H1 (cell line): ENCODE measurements around the gene DBF4B. TPM values are rescaled to one million over a fixed set of nuclear protein-coding genes. Genes with fewer than 3 reads are reported as not detected.

Source experiments
- CTCF ChIA-PET: fragments of 300-600 bp; sonication (Branson Sonifier 250); formaldehyde crosslinking; loops from one replicate; lab custom pipeline; 2021; ENCODE audit not compliant: partially characterized antibody; lab: Charles Lee
- POLR2A ChIA-PET: fragments of 300-600 bp; sonication (Branson Sonifier 250); formaldehyde crosslinking; loops from one replicate; lab custom pipeline; 2021; ENCODE audit warnings: inconsistent platforms; ENCODE audit not compliant: partially characterized antibody; lab: Charles Lee
- DNase-seq, 2 experiments: peaks; one replicate each; pipeline versions ENCODE4 v3.0.0 to v3.0.0-alpha.2; 2010 to 2022; ENCODE audit warnings: low spot score in 2 of 2, low read depth in 1 of 2, mixed read lengths in 1 of 2
- FAIRE-seq: peaks from 2 replicates; lab custom pipeline; 2011; peaks lifted over from hg19 to GRCh38; lab: Jason Lieb, UNC
- H2AFZ ChIP-seq: 2 replicates; pipeline ENCODE4 v1.8.1; 2012; ENCODE audit warnings: low read length, inconsistent platforms
- H2AK5ac ChIP-seq: 2 replicates; pipeline ENCODE4 v1.6.1; 2013; ENCODE audit warnings: low read depth, low read length
- H2BK120ac ChIP-seq: replicated peaks from 2 replicates; pipeline ENCODE3; 2013; ENCODE audit warnings: low read depth, low read length, inconsistent platforms
- H2BK12ac ChIP-seq: 2 replicates; pipeline ENCODE4 v1.6.1; 2013; ENCODE audit warnings: low read depth, low read length
- H2BK15ac ChIP-seq: 2 replicates; pipeline ENCODE4 v1.6.1; 2013; ENCODE audit warnings: low read length
- H2BK20ac ChIP-seq: 2 replicates; pipeline ENCODE4 v1.6.1; 2013; ENCODE audit warnings: low read length
- H2BK5ac ChIP-seq: 2 replicates; pipeline ENCODE4 v1.6.1; 2013; ENCODE audit warnings: low read depth, low read length
- H3K14ac ChIP-seq: 2 replicates; pipeline ENCODE4 v1.6.1; 2013; ENCODE audit warnings: inconsistent platforms; ENCODE audit not compliant: insufficient read length
- H3K18ac ChIP-seq: 2 replicates; pipeline ENCODE4 v1.6.1; 2013; ENCODE audit warnings: low read length; ENCODE audit errors: extremely low read depth
- H3K23ac ChIP-seq: 2 replicates; pipeline ENCODE4 v1.6.1; 2013; ENCODE audit warnings: inconsistent platforms; ENCODE audit not compliant: insufficient read length
- H3K23me2 ChIP-seq: 2 replicates; pipeline ENCODE4 v1.6.1; 2013; ENCODE audit warnings: low read depth, low read length
- H3K27ac ChIP-seq: 2 replicates; pipeline ENCODE4 v1.6.1; 2011; ENCODE audit warnings: low read depth, low read length, inconsistent platforms
- H3K27me3 ChIP-seq, 4 experiments: replicated peaks in 1 of 4; 1 replicate in 1 of 4; 2 replicates in 3 of 4; pipeline versions ENCODE4 v1.6.1 to v1.8.1; 2011 to 2013; ENCODE audit warnings: low read length in 3 of 4, mild to moderate bottlenecking in 3 of 4, inconsistent platforms in 2 of 4, mixed read lengths in 2 of 4, moderate library complexity in 1 of 4; ENCODE audit not compliant: control insufficient read depth in 3 of 4, insufficient read depth in 3 of 4; ENCODE audit errors: extremely low read depth in 1 of 4
- H3K36me3 ChIP-seq, 4 experiments: 2 replicates each; pipeline versions ENCODE4 v1.6.1 to v1.8.1; 2011 to 2013; ENCODE audit warnings: mild to moderate bottlenecking in 4 of 4, low read length in 3 of 4, moderate library complexity in 2 of 4, control low read depth in 1 of 4, inconsistent platforms in 1 of 4; ENCODE audit not compliant: insufficient read depth in 4 of 4, control insufficient read depth in 2 of 4
- H3K4ac ChIP-seq: replicated peaks from 2 replicates; pipeline ENCODE3; 2013; ENCODE audit warnings: low read length, low read depth, mixed read lengths, inconsistent platforms; ENCODE audit not compliant: insufficient read length
- H3K4me1 ChIP-seq, 4 experiments: replicated peaks in 1 of 4; 1 replicate in 1 of 4; 2 replicates in 3 of 4; pipeline versions ENCODE4 v1.6.1 to v1.8.1; 2011 to 2013; ENCODE audit warnings: low read length in 3 of 4, inconsistent platforms in 2 of 4, mixed read lengths in 1 of 4; ENCODE audit not compliant: insufficient read depth in 4 of 4, control insufficient read depth in 3 of 4
- H3K4me2 ChIP-seq, 2 experiments: 2 replicates each; pipeline versions ENCODE4 v1.6.1 to v1.8.1; 2011 to 2013; ENCODE audit warnings: low read depth in 2 of 2, low read length in 2 of 2, control low read depth in 1 of 2, inconsistent platforms in 1 of 2, mild to moderate bottlenecking in 1 of 2; ENCODE audit not compliant: insufficient read depth in 1 of 2
- H3K4me3 ChIP-seq, 4 experiments: fragments of 200-600, 300-600 bp in 1 of 4; sonication (generic), shearing (Covaris generic), sonication (Bioruptor Twin) in 1 of 4; 2 replicates each; pipeline versions ENCODE4 v1.5.1 to v1.8.1; 2011 to 2016; ENCODE audit warnings: low read length in 4 of 4, low read depth in 3 of 4, control low read depth in 2 of 4, inconsistent platforms in 2 of 4, mild to moderate bottlenecking in 2 of 4, mixed read lengths in 1 of 4, moderate library complexity in 1 of 4; ENCODE audit not compliant: insufficient read depth in 2 of 4; ENCODE audit errors: extremely low read depth in 1 of 4
- H3K56ac ChIP-seq: replicated peaks from 2 replicates; pipeline ENCODE3; 2013; ENCODE audit warnings: low read depth, mild to moderate bottlenecking, mixed read lengths, low read length, inconsistent platforms; ENCODE audit not compliant: insufficient read length
- H3K79me1 ChIP-seq: 2 replicates; pipeline ENCODE4 v1.6.1; 2013; ENCODE audit warnings: low read depth, low read length, control low read depth
- H3K79me2 ChIP-seq, 2 experiments: 2 replicates each; pipeline versions ENCODE4 v1.6.1 to v1.8.1; 2012 to 2013; ENCODE audit warnings: low read length in 2 of 2, mild to moderate bottlenecking in 2 of 2, inconsistent platforms in 1 of 2; ENCODE audit not compliant: insufficient read depth in 2 of 2, control insufficient read depth in 1 of 2
- H3K9ac ChIP-seq, 4 experiments: replicated peaks in 1 of 4; 1 replicate in 1 of 4; 2 replicates in 3 of 4; pipeline versions ENCODE4 v1.6.1 to v1.8.1; 2011 to 2013; ENCODE audit warnings: low read depth in 3 of 4, low read length in 3 of 4, control low read depth in 2 of 4, mild to moderate bottlenecking in 2 of 4, moderate library complexity in 2 of 4, inconsistent platforms in 1 of 4; ENCODE audit errors: extremely low read depth in 1 of 4
- H3K9me3 ChIP-seq, 2 experiments: 2 replicates each; pipeline versions ENCODE4 v1.6.1 to v1.8.1; 2012 to 2013; ENCODE audit warnings: mild to moderate bottlenecking in 2 of 2, moderate library complexity in 2 of 2, control low read depth in 1 of 2, inconsistent platforms in 1 of 2, low read depth in 1 of 2, low read length in 1 of 2, mixed read lengths in 1 of 2; ENCODE audit not compliant: insufficient read depth in 2 of 2
- H4K20me1 ChIP-seq, 2 experiments: replicated peaks in 1 of 2; 2 replicates each; pipeline versions ENCODE3 to v1.8.1; 2011 to 2013; ENCODE audit warnings: inconsistent platforms in 2 of 2, low read length in 2 of 2, mild to moderate bottlenecking in 1 of 2; ENCODE audit not compliant: insufficient read depth in 2 of 2, control insufficient read depth in 1 of 2
- H4K5ac ChIP-seq: 2 replicates; pipeline ENCODE4 v1.6.1; 2013; ENCODE audit warnings: low read length, low read depth, mixed read lengths, inconsistent platforms; ENCODE audit not compliant: insufficient read length
- H4K8ac ChIP-seq: 2 replicates; pipeline ENCODE4 v1.8.0; 2013; ENCODE audit warnings: mild to moderate bottlenecking, moderate library complexity, low read length, inconsistent platforms; ENCODE audit not compliant: insufficient read depth; ENCODE audit errors: extremely low read depth
- H4K91ac ChIP-seq: replicated peaks from 2 replicates; pipeline ENCODE3; 2013; ENCODE audit warnings: low read length, mixed read lengths, inconsistent platforms; ENCODE audit not compliant: insufficient read length
- GABPA ChIP-seq: IDR thresholded peaks from 2 replicates; pipeline ENCODE4 v1.6.1; 2011; ENCODE audit warnings: mild to moderate bottlenecking, low read length, moderate library complexity, borderline replicate concordance; ENCODE audit not compliant: insufficient read depth
- GTF2F1 ChIP-seq: IDR thresholded peaks from 2 replicates; pipeline ENCODE4 v1.6.1; 2012; ENCODE audit warnings: low read depth, low read length, improper control_type of control experiment, borderline replicate concordance
- KDM1A ChIP-seq: fragments of 200-600, 300-600 bp; sonication (generic); IDR thresholded peaks from 2 replicates; pipeline ENCODE4 v1.7.1; 2016; ENCODE audit warnings: mild to moderate bottlenecking, low read length, borderline replicate concordance
- POU5F1 ChIP-seq: IDR thresholded peaks from 2 replicates; pipeline ENCODE4 v1.6.1; 2011; ENCODE audit warnings: low read depth, mild to moderate bottlenecking, low read length, moderate library complexity
- RFX5 ChIP-seq: IDR thresholded peaks from 2 replicates; pipeline ENCODE4 v1.6.1; 2011; ENCODE audit warnings: low read depth, low read length, improper control_type of control experiment, borderline replicate concordance
- WGBS, 2 experiments: shearing (Covaris generic) in 1 of 2; methylation state at CpG; one replicate each; pipeline versions ENCODE4 v1.1.6 to v1.1.7; 2013 to 2015; ENCODE audit warnings: low lambda C conversion rate in 2 of 2, mixed read lengths in 2 of 2, inconsistent platforms in 1 of 2, low coverage in 1 of 2, missing lambda C conversion rate in 1 of 2; ENCODE audit not compliant: insufficient replicate concordance in 2 of 2, insufficient coverage in 1 of 2, insufficient read length in 1 of 2; ENCODE audit errors: extremely low coverage in 1 of 2, missing lambda C conversion rate in 1 of 2; 5-methylcytosine and 5-hydroxymethylcytosine counted together
- polyA plus RNA-seq, 7 experiments: library from polyadenylated mRNA; depleted of rRNA in 3 of 7; stranded (reverse) in 5 of 7; unstranded in 2 of 7; fragments of >200 nt in 5 of 7; fragments of 200-250 nt in 2 of 7; gene quantifications; 1 replicate in 5 of 7; 2 replicates in 1 of 7; 4 replicates in 1 of 7; pipeline versions ENCODE4 v1.2.1 to v1.2.3, GENCODE V29; 2011 to 2013; ENCODE audit warnings: missing spikeins in 2 of 7, mixed read lengths in 2 of 7
- total RNA-seq: library from RNA; stranded (reverse); fragmentation: NEBNext Ultra II Directional; extraction: Animal tissue kit (Norgen Biotek cat#: 25700); gene quantifications from 2 replicates; pipeline ENCODE4 v1.2.1, GENCODE V29; 2021

DBF4B gene
- total and polyA plus RNA-seq, 2 of the 8 experiments (the other 6 are each of a cell fraction or from before 2014, with no cell fraction given) = 20.2 to 26.9 TPM

DNA sequence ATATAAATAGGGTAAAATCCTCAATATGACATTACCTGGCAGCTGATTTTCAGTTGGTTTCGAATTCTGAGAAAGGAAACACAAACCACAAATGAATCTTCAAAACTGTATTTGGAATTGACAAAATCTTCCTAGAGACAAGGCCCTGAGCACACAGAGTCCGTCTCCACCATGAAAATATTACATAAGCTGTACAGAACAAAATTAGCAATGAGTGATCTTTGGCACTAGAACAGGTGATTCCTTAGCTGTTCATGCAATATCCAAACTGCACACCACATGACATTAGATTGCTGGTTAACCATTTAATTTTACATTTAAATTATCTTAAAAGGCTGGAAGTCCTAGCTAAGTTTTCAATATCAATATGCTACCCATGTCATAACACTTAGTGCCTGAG is 89.9 kb downstream of the DBF4B start:
- Histone ChIP-seq H3K18ac (no peak overlapping the region), H3K27me3 (no peaks in the 10 kb centered on the region), H3K9me3 (no peaks in the 10 kb centered on the region), H3K14ac (no peak overlapping the region), H3K4me3 (no peak overlapping the region), H2BK120ac (no peak overlapping the region), H4K91ac (no peak overlapping the region), H3K56ac (no peak overlapping the region), H2BK20ac (no peak overlapping the region), H3K23ac (no peak overlapping the region), H2BK15ac (no peak overlapping the region), H2BK12ac (no peak overlapping the region), H4K20me1 (peaks cover 0 to 8% of the 10 kb centered on the region in 2 experiments), H3K4me2 (no peak overlapping the region), H3K4ac (no peak overlapping the region), H2AFZ (no peak overlapping the region), H2BK5ac (no peak overlapping the region), H3K4me1 (peaks cover 0 to 3% (median 1%) of the 10 kb centered on the region in 4 experiments; a peak in 2 of 7 replicates), H3K79me2 (peaks cover 0 to 9% of the 10 kb centered on the region in 2 experiments; a peak in 1 of 4 replicates), H4K5ac (no peak overlapping the region), H3K9ac (no peak overlapping the region), H3K79me1 (no peaks in the 10 kb centered on the region), H4K8ac (no peak overlapping the region), H3K23me2 (no peaks in the 10 kb centered on the region), H3K27ac (no peak overlapping the region), H3K36me3 (peaks cover 0 to 23% (median 11%) of the 10 kb centered on the region in 4 experiments; a peak in 7 of 8 replicates), H2AK5ac (no peak overlapping the region)
- 98% methylated on average over 2 of the region's 2 CpGs; no CpG with 5 or more reads in 1 of the 2 experiments for WGBS, 2 experiments
- DNase-seq (no peak), FAIRE-seq (no peak)
- ChIA-PET CTCF (interaction anchor here (0.6 to 3.7 kb wide), 11 partner anchors 10 to 79 kb away, joined by 3 to 22 read pairs (median 4); no protein-coding TSS in a partner anchor), POLR2A (interaction anchor here (0.6 to 4.0 kb wide), 10 partner anchors 11 to 274 kb away, joined by 3 to 17 read pairs (median 5); no protein-coding TSS in a partner anchor)
- TF ChIP-seq POU5F1 = no peak
- no peak for TF ChIP-seq GABPA
- TF ChIP-seq GTF2F1 = no peak
- no peak for TF ChIP-seq KDM1A
- TF ChIP-seq RFX5 = no peak
